NCI-H187 treated with DMSO at 0.1 percent for 48 hours (cell line): ENCODE results near the gene THOP1.

Experiments used
- DNase-seq: peaks from one replicate; lab custom pipeline; 2025; lab: John Stamatoyannopoulos, UW

Gene THOP1

GRCh38 chr19:2762783-2763496 is 22.4 kb upstream of the THOP1 start:
- DNase-seq = no peak

GRCh38 chr19:2763687-2764086 is 21.6 kb upstream of the THOP1 start:
- DNase-seq = no peak

GRCh38 chr19:2764945-2765344 is 20.4 kb upstream of the THOP1 start:
- DNase-seq = no peak

- no peak for DNase-seq
Observed at GRCh38 chr19:2765376-2765775, 19.9 kb upstream of the THOP1 start.

- no peak for DNase-seq
Observed at GRCh38 chr19:2766594-2767372, 18.5 kb upstream of the THOP1 start.

- no peak for DNase-seq
Observed at GRCh38 chr19:2767688-2768087, 17.6 kb upstream of the THOP1 start.

GRCh38 chr19:2768365-2769132 is 16.8 kb upstream of the THOP1 start:
- no peak for DNase-seq

GRCh38 chr19:2769218-2769617 is 16.1 kb upstream of the THOP1 start:
- no peak for DNase-seq

GRCh38 chr19:2770055-2771013 is 15.0 kb upstream of the THOP1 start:
- DNase-seq = no peak

- no peak for DNase-seq
Observed at GRCh38 chr19:2771786-2772674, 13.3 kb upstream of the THOP1 start.

GRCh38 chr19:2774083-2774679 is 11.1 kb upstream of the THOP1 start:
- DNase-seq = no peak

GRCh38 chr19:2774953-2775555 is 10.2 kb upstream of the THOP1 start:
- no peak for DNase-seq

GRCh38 chr19:2775556-2776430 is 9.5 kb upstream of the THOP1 start:
- no peak for DNase-seq

- no peak for DNase-seq
Observed at GRCh38 chr19:2777952-2778683, 7.2 kb upstream of the THOP1 start.

- DNase-seq = no peak
Observed at GRCh38 chr19:2779121-2779740, 6.1 kb upstream of the THOP1 start.

GRCh38 chr19:2780284-2780683 is 5.0 kb upstream of the THOP1 start:
- DNase-seq = no peak

- no peak for DNase-seq
Observed at GRCh38 chr19:2782329-2782935, 2.9 kb upstream of the THOP1 start.
